Chondrocyte (in vitro differentiated cells): ENCODE measurements around the gene WSB1. TPM values are rescaled to one million over a fixed set of nuclear protein-coding genes. Genes with fewer than 3 reads are reported as not detected.

Experiments
- DNase-seq: peaks from one replicate; pipeline ENCODE4 v3.0.0; 2021; ENCODE audit warnings: mixed read lengths, low spot score
- H3K27ac Mint-ChIP-seq: one replicate; pipeline ENCODE4 v1.8.0; 2021; ENCODE audit warnings: mild to moderate bottlenecking, moderate library complexity, mixed read lengths; ENCODE audit not compliant: unreplicated experiment
- H3K27me3 Mint-ChIP-seq: 2 replicates; pipeline ENCODE4 v1.8.0; 2021; ENCODE audit warnings: low read depth, mixed read lengths
- H3K36me3 Mint-ChIP-seq: 2 replicates; pipeline ENCODE4 v1.8.0; 2021; ENCODE audit warnings: low read depth, mixed read lengths
- H3K4me1 Mint-ChIP-seq: 2 replicates; pipeline ENCODE4 v1.8.0; 2021; ENCODE audit warnings: low read depth, mild to moderate bottlenecking, mixed read lengths
- H3K4me3 Mint-ChIP-seq: one replicate; pipeline ENCODE4 v1.8.0; 2021; ENCODE audit warnings: mild to moderate bottlenecking, moderate library complexity, mixed read lengths; ENCODE audit not compliant: unreplicated experiment
- H3K9me3 Mint-ChIP-seq: 2 replicates; pipeline ENCODE4 v1.8.0; 2021; ENCODE audit warnings: low read depth, mixed read lengths
- total RNA-seq: library from RNA; stranded (reverse); gene quantifications from 3 replicates; pipeline ENCODE4 v1.2.1, GENCODE V29; 2021
- TF ChIP-seq, protein P1 (sequence below): fragments of 200-600 bp; sonication (generic); IDR thresholded peaks from 2 replicates; pipeline ENCODE4 v1.5.0; 2021; ENCODE audit warnings: antibody characterized with exemption, mild to moderate bottlenecking, moderate library complexity

Gene WSB1
- total RNA-seq, 1 donor from 2014 or later, result 218 TPM

DNA sequence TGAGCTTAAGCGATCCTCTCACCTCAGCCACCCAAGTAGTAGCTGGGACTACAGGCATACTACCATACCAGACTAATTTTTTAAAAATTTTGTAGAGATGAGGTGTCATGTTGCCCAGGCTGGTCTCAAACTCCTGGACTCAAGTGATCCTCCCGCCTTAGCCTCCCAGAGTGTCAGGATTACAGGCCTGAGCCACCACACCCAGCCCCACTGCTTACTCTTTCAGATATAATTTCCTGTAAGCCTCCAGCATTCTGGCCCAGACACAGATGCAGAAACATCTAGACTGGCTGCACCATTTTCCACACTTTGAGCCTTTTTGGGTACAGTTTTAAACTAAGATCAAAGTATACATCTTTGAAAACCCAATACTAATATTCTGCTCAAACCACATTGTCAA lies 8.4 kb upstream of the WSB1 start:
- TF ChIP-seq, protein P1, sequence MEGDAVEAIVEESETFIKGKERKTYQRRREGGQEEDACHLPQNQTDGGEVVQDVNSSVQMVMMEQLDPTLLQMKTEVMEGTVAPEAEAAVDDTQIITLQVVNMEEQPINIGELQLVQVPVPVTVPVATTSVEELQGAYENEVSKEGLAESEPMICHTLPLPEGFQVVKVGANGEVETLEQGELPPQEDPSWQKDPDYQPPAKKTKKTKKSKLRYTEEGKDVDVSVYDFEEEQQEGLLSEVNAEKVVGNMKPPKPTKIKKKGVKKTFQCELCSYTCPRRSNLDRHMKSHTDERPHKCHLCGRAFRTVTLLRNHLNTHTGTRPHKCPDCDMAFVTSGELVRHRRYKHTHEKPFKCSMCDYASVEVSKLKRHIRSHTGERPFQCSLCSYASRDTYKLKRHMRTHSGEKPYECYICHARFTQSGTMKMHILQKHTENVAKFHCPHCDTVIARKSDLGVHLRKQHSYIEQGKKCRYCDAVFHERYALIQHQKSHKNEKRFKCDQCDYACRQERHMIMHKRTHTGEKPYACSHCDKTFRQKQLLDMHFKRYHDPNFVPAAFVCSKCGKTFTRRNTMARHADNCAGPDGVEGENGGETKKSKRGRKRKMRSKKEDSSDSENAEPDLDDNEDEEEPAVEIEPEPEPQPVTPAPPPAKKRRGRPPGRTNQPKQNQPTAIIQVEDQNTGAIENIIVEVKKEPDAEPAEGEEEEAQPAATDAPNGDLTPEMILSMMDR, result no peak
- Mint-ChIP-seq H3K4me3 (no peak overlapping the region), H3K9me3 (no peaks in the 10 kb centered on the region), H3K4me1 (no peaks in the 10 kb centered on the region), H3K36me3 (no peaks in the 10 kb centered on the region), H3K27me3 (peaks cover 3% of the 10 kb centered on the region), H3K27ac (no peak overlapping the region)
- no peak for DNase-seq

DNA sequence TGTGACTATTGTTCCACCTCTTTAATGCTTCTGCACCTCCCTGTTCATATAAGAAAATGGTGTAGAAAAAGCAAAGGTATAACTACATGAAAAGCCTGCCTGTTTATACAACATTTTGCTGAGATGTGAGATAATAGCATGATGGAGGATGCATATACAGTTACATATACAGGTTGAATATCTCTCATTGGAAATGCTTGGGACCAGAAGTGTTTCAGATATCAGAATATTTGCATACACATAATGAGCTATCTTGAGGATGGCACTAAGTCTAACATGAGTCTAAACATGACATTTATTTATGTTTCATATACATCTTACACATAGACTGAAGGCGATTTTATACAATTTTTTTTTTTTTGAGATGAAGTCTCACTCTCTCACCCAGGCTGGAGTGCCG lies 5.7 kb upstream of the WSB1 start:
- H3K4me3 Mint-ChIP-seq, result no peak overlapping the region
- H3K36me3 Mint-ChIP-seq, result no peaks in the 10 kb centered on the region
- H3K27ac Mint-ChIP-seq, result no peak overlapping the region
- TF ChIP-seq, protein P1, result no peak
- DNase-seq, result no peak
- no peaks in the 10 kb centered on the region for H3K9me3 Mint-ChIP-seq
- peaks cover 1% of the 10 kb centered on the region for H3K27me3 Mint-ChIP-seq
- H3K4me1 Mint-ChIP-seq, result peaks cover 1% of the 10 kb centered on the region

DNA sequence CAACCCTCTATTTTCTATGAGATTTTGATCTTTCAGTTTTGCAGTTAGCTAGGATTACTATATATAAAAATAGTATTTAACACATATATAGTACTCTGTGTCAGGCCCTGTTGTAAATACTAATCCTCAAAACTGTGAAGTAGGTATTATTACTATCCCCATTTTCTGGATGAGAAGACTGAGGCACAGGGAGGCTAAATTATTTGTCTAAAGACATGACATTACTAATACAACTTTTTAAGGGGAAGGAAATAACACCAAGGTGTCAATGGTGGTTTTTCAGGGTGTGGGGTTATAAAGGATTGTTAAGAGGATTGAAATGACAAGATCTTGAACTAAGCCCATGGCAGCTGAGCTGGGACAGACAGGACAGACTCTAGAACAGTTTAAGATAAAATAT lies 4.1 kb upstream of the WSB1 start:
- H3K27ac Mint-ChIP-seq, result no peak overlapping the region
- no peak overlapping the region for H3K4me3 Mint-ChIP-seq
- TF ChIP-seq, protein P1, result no peak
- no peak for DNase-seq
- peaks cover 7% of the 10 kb centered on the region for H3K4me1 Mint-ChIP-seq
- no peaks in the 10 kb centered on the region for H3K9me3 Mint-ChIP-seq
- H3K27me3 Mint-ChIP-seq, result peaks cover 1% of the 10 kb centered on the region
- no peaks in the 10 kb centered on the region for H3K36me3 Mint-ChIP-seq

DNA sequence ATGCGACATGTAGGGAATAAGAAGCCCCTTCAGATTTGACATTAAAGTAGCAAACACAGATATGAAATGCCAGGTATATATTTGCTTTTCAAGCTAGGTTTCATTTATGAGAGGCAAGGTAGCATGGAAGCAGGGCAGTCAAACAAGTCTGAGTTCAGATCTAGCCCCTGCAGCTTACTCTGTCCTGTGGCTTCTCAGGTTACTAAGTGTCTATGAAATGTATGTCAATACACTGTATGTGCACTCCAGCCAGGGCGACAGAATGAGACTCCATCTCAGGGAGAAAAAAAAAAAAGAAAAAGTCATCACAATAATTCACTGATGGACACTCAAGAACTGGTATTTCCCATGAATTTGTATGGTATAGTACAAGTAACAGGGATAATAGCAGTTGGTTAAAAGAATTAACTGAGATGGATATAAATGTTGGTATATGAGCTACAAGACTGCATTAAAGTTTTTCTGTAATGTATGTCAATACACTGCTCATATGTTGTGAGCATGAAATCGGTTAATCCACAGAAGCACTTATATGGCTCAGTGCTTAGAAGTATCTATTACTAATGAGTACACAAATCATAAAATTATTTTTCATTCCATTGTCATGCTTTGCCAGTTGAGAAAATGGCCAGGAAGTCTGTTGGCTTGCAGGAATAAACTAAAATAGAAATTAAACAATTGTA lies 2.9 kb upstream of the WSB1 start:
- Mint-ChIP-seq H3K36me3 (no peaks in the 10 kb centered on the region), H3K4me1 (peaks cover 11% of the 10 kb centered on the region), H3K4me3 (no peak overlapping the region), H3K27me3 (peaks cover 1% of the 10 kb centered on the region), H3K9me3 (no peaks in the 10 kb centered on the region), H3K27ac (no peak overlapping the region)
- TF ChIP-seq, protein P1, result no peak
- no peak for DNase-seq

DNA sequence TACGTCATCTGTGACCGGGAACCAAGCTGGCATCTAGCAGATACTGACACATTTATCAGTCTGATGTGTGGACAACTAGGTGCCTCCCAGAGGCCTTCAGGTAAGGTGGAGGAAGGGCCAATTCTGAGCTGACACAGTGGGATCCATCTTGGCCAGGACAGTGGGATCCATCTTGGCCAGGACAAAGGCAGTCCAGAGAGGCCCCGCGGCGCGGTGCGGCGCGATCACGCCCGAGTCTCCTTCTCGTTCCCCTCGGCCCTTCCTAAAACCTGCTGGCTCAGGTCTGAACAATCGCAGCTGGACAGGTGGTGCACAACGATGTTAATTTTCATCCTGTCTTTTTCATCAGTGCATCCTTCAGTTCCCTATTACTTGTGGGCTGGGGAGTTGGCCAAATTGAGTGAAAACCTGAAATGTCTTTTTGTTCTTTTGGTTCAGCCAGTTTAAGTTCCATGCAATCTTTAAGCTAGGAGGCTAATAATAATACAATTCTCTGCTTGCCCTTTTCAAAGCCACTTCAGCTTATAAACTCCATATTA lies 486 bp upstream of the WSB1 start:
- Mint-ChIP-seq H3K36me3 (no peaks in the 10 kb centered on the region), H3K27ac (peak overlapping the region; percentile 100), H3K4me3 (peak overlapping the region; percentile 99), H3K4me1 (peaks cover 30% of the 10 kb centered on the region), H3K27me3 (no peaks in the 10 kb centered on the region), H3K9me3 (no peaks in the 10 kb centered on the region)
- DNase-seq, result no peak
- TF ChIP-seq, protein P1, result no peak
